IMR-90 (cell line): ENCODE data around the gene TUBGCP3. TPM values are rescaled to one million over a fixed set of nuclear protein-coding genes. Genes with fewer than 3 reads are reported as not detected.

Experiments used
- ATAC-seq: fragments of 200-7000 bp; cut with Tn5 transposase; 2 replicates; pipeline ENCODE4 v1.9.1; 2020; ENCODE audit warnings: low read depth, mild to moderate bottlenecking, moderate library complexity
- BruUV-seq: library from RNA; stranded (reverse); fragments of 400-500 nt; replicated peaks from 2 replicates; lab custom pipeline; 2021; lab: Mats Ljungman, UMichigan
- CTCF ChIA-PET: fragments of 300-600 bp; formaldehyde crosslinking; extraction: SDS; loops from one replicate; lab custom pipeline; 2021; ENCODE audit warnings: antibody characterized with exemption; lab: Yijun Ruan, JAX
- POLR2A ChIA-PET: fragments of 300-600 bp; sonication (Branson Sonifier 250); formaldehyde crosslinking; loops from one replicate; lab custom pipeline; 2022; ENCODE audit warnings: antibody characterized with exemption; ENCODE audit not compliant: unreplicated experiment; lab: Charles Lee
- DNase-seq: peaks from one replicate; pipeline ENCODE4 v3.0.0; 2013
- H2AFZ ChIP-seq: replicated peaks from 2 replicates; pipeline ENCODE3; 2013; ENCODE audit warnings: low read length, mild to moderate bottlenecking; ENCODE audit not compliant: poor library complexity
- H2AK5ac ChIP-seq: 2 replicates; pipeline ENCODE4 v1.6.1; 2013; ENCODE audit warnings: low read depth, low read length, inconsistent platforms
- H2AK9ac ChIP-seq: replicated peaks from 2 replicates; pipeline ENCODE3; 2013; ENCODE audit warnings: mild to moderate bottlenecking, low read depth, low read length, moderate library complexity; ENCODE audit not compliant: poor library complexity
- H2BK120ac ChIP-seq: 2 replicates; pipeline ENCODE4 v1.6.1; 2013; ENCODE audit warnings: low read depth, low read length, inconsistent platforms
- H2BK15ac ChIP-seq: 3 replicates; pipeline ENCODE4 v1.6.1; 2013; ENCODE audit warnings: low read depth, low read length, inconsistent platforms
- H2BK20ac ChIP-seq: 2 replicates; pipeline ENCODE4 v1.6.1; 2013; ENCODE audit warnings: low read depth, mild to moderate bottlenecking, inconsistent platforms, low read length, moderate library complexity
- H2BK5ac ChIP-seq: 2 replicates; pipeline ENCODE4 v1.6.1; 2013; ENCODE audit warnings: mild to moderate bottlenecking, low read depth, low read length, inconsistent platforms; ENCODE audit not compliant: poor library complexity, severe bottlenecking
- H3K14ac ChIP-seq: replicated peaks from 2 replicates; pipeline ENCODE4 v1.6.1; 2013; ENCODE audit warnings: low read depth, low read length, inconsistent platforms
- H3K18ac ChIP-seq: 2 replicates; pipeline ENCODE4 v1.6.1; 2013; ENCODE audit warnings: low read depth, low read length, control low read depth
- H3K23ac ChIP-seq: 2 replicates; pipeline ENCODE4 v1.6.1; 2013; ENCODE audit warnings: low read depth, low read length, inconsistent platforms
- H3K27ac ChIP-seq: 2 replicates; pipeline ENCODE4 v1.5.1; 2013; ENCODE audit warnings: mild to moderate bottlenecking, control low read depth, low read length; ENCODE audit not compliant: insufficient read depth
- H3K27me3 ChIP-seq: 2 replicates; pipeline ENCODE4 v1.6.1; 2013; ENCODE audit warnings: low read length; ENCODE audit not compliant: control insufficient read depth, insufficient read depth
- H3K36me3 ChIP-seq: 2 replicates; pipeline ENCODE4 v1.6.1; 2013; ENCODE audit warnings: low read length, mixed read lengths; ENCODE audit not compliant: control insufficient read depth, insufficient read depth
- H3K4ac ChIP-seq: 2 replicates; pipeline ENCODE4 v1.6.1; 2013; ENCODE audit warnings: low read depth, low read length, inconsistent platforms
- H3K4me1 ChIP-seq: 2 replicates; pipeline ENCODE4 v1.6.1; 2013; ENCODE audit warnings: low read length, mixed read lengths; ENCODE audit not compliant: control insufficient read depth, insufficient read depth
- H3K4me2 ChIP-seq: 2 replicates; pipeline ENCODE4 v1.6.1; 2013; ENCODE audit warnings: low read depth, mild to moderate bottlenecking, control low read depth, low read length, moderate library complexity
- H3K4me3 ChIP-seq: 2 replicates; pipeline ENCODE4 v1.5.1; 2013; ENCODE audit warnings: low read depth, mild to moderate bottlenecking, control low read depth, low read length, moderate library complexity; ENCODE audit not compliant: insufficient read depth
- H3K56ac ChIP-seq: 2 replicates; pipeline ENCODE4 v1.6.1; 2013; ENCODE audit warnings: low read length, inconsistent platforms; ENCODE audit not compliant: insufficient read depth; ENCODE audit errors: extremely low read depth
- H3K79me1 ChIP-seq, 2 experiments: 2 replicates each; pipeline ENCODE4 v1.6.1; 2013; ENCODE audit warnings: low read length in 2 of 2, inconsistent platforms in 1 of 2, low read depth in 1 of 2
- H3K9ac ChIP-seq: 2 replicates; pipeline ENCODE4 v1.6.1; 2013; ENCODE audit warnings: low read depth, low read length, control low read depth
- H3K9me1 ChIP-seq: 2 replicates; pipeline ENCODE4 v1.6.1; 2013; ENCODE audit warnings: low read length, inconsistent platforms; ENCODE audit not compliant: insufficient read depth
- H3K9me3 ChIP-seq: 2 replicates; pipeline ENCODE4 v1.6.1; 2013; ENCODE audit warnings: low read length; ENCODE audit not compliant: control insufficient read depth, insufficient read depth
- H4K20me1 ChIP-seq: 2 replicates; pipeline ENCODE4 v1.6.1; 2013; ENCODE audit warnings: low read length, inconsistent platforms; ENCODE audit not compliant: insufficient read depth
- H4K5ac ChIP-seq: 2 replicates; pipeline ENCODE4 v1.6.1; 2013; ENCODE audit warnings: mild to moderate bottlenecking, low read depth, low read length, control low read depth
- H4K8ac ChIP-seq, 2 experiments: 2 replicates each; pipeline ENCODE4 v1.6.1; 2013; ENCODE audit warnings: low read depth in 2 of 2, low read length in 2 of 2, control low read depth in 1 of 2, inconsistent platforms in 1 of 2
- H4K91ac ChIP-seq: 2 replicates; pipeline ENCODE4 v1.6.1; 2013; ENCODE audit warnings: low read depth, low read length, inconsistent platforms; ENCODE audit not compliant: insufficient read depth
- BHLHE40 ChIP-seq: fragments of 150-350 bp; IDR thresholded peaks from 2 replicates; pipeline ENCODE4 v1.6.1; 2016; ENCODE audit warnings: mild to moderate bottlenecking, low read depth, low read length
- CEBPB ChIP-seq: IDR thresholded peaks from 2 replicates; pipeline ENCODE4 v1.6.1; 2012; ENCODE audit warnings: low read depth, low read length, improper control_type of control experiment
- CHD1 ChIP-seq: IDR thresholded peaks from 2 replicates; pipeline ENCODE4 v1.6.1; 2012; ENCODE audit warnings: low read depth, low read length, improper control_type of control experiment
- FOS ChIP-seq: fragments of 150-350 bp; IDR thresholded peaks from 2 replicates; pipeline ENCODE4 v1.6.1; 2016; ENCODE audit warnings: low read depth, low read length
- MAFK ChIP-seq: IDR thresholded peaks from 2 replicates; pipeline ENCODE4 v1.6.1; 2012; ENCODE audit warnings: low read depth, low read length, improper control_type of control experiment
- MAZ ChIP-seq: IDR thresholded peaks from 2 replicates; pipeline ENCODE4 v1.6.1; 2012; ENCODE audit warnings: low read depth, mild to moderate bottlenecking, low read length, improper control_type of control experiment, moderate library complexity, borderline replicate concordance
- MXI1 ChIP-seq: IDR thresholded peaks from 2 replicates; pipeline ENCODE4 v1.6.1; 2012; ENCODE audit warnings: low read depth, mild to moderate bottlenecking, low read length, moderate library complexity, borderline replicate concordance
- NFE2L2 ChIP-seq: fragments of 150-350 bp; IDR thresholded peaks from 2 replicates; pipeline ENCODE4 v1.6.1; 2016; ENCODE audit warnings: low read depth, mild to moderate bottlenecking, low read length
- POLR2A ChIP-seq: IDR thresholded peaks from 2 replicates; pipeline ENCODE4 v1.6.1; 2012; ENCODE audit warnings: mild to moderate bottlenecking, low read depth, low read length
- RAD21 ChIP-seq: IDR thresholded peaks from 2 replicates; pipeline ENCODE4 v1.6.1; 2012; ENCODE audit warnings: low read length, improper control_type of control experiment
- RCOR1 ChIP-seq: IDR thresholded peaks from 2 replicates; pipeline ENCODE4 v1.6.1; 2012; ENCODE audit warnings: mild to moderate bottlenecking, low read length, improper control_type of control experiment; ENCODE audit not compliant: insufficient replicate concordance
- RFX5 ChIP-seq: IDR thresholded peaks from 2 replicates; pipeline ENCODE4 v1.8.0; 2012; ENCODE audit warnings: low read depth, mild to moderate bottlenecking, low read length, moderate library complexity
- SMC3 ChIP-seq: fragments of 150-350 bp; IDR thresholded peaks from 2 replicates; pipeline ENCODE4 v1.6.1; 2016; ENCODE audit warnings: low read depth, mild to moderate bottlenecking, antibody characterized with exemption, low read length, moderate library complexity
- WGBS, 2 experiments: methylation state at CpG; one replicate each; pipeline versions ENCODE4 v1.1.5 to v1.1.7; 2013; ENCODE audit warnings: missing lambda C conversion rate in 2 of 2; ENCODE audit not compliant: insufficient read length in 1 of 2; ENCODE audit errors: extremely low coverage in 2 of 2; 5-methylcytosine and 5-hydroxymethylcytosine counted together
- dilution Hi-C: fragments of 300-500 bp; cut with HindIII; formaldehyde crosslinking; loops from one replicate; pipeline ENCODE4 v1.14.3; 2018; ENCODE audit warnings: low sequenced_read_pairs; ENCODE audit not compliant: unreplicated experiment
- in situ Hi-C: fragments of 300-500 bp; cut with MboI; formaldehyde crosslinking; loops from 3 replicates; pipeline ENCODE4 v1.14.3; 2019; ENCODE audit warnings: low sequenced_read_pairs, inconsistent platforms, mixed read lengths
- intact Hi-C: fragments of 100-400 bp; cut with micrococcal nuclease; formaldehyde crosslinking; loops from 2 replicates; pipeline ENCODE4 v1.10.0; 2022
- polyA plus RNA-seq, 3 experiments: library from polyadenylated mRNA; depleted of rRNA; stranded (reverse); fragments of >200 nt; gene quantifications; 2 replicates each; pipeline ENCODE4 v1.2.3, GENCODE V29; 2012; ENCODE audit warnings: low replicate concordance in 1 of 3
- total RNA-seq: library from RNA; depleted of rRNA; stranded (reverse); fragments of >200 nt; gene quantifications from 2 replicates; pipeline ENCODE4 v1.2.3, GENCODE V29; 2012
- TF ChIP-seq, protein P1 (sequence below): fragments of 150-350 bp; IDR thresholded peaks from 2 replicates; pipeline ENCODE4 v1.6.1; 2016; ENCODE audit warnings: low read depth, mild to moderate bottlenecking, low read length, moderate library complexity, borderline replicate concordance
- TF ChIP-seq, protein P2 (sequence below): fragments of 150-350 bp; IDR thresholded peaks from 2 replicates; pipeline ENCODE4 v1.6.1; 2017; ENCODE audit warnings: mild to moderate bottlenecking, antibody characterized with exemption, low read length, low read depth

TUBGCP3 gene
- total and polyA plus RNA-seq, 2 of the 4 experiments (the other 2 are of a cell fraction) = 16.0 to 17.8 TPM

DNA sequence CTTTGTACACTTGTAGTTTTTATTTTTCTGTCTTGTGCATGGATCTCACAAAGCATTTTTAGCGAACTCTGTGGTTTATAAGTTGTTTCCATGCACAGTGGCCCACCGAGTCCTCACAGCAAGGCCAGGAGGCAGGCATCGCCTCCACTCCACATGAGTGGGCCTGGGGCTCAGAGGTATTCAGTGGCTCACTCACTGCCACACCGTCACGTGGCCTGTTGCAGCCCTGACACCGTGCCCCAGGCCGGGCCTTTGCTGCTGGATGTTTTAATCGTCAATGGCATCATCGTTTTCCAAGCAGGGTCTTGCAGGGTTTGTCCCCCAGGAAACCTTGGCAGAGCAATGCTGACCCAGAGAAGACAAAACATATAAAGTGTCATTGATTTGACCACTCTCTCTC lies 152.0 kb downstream of the TUBGCP3 start:
- Histone ChIP-seq H4K20me1 (no peaks in the 10 kb centered on the region), H2AK5ac (no peak overlapping the region), H3K4ac (no peak overlapping the region), H4K5ac (no peak overlapping the region), H3K9me3 (no peaks in the 10 kb centered on the region; the same call in 1 of the 2 replicates), H3K4me1 (no peaks in the 10 kb centered on the region), H3K27ac (no peak overlapping the region), H2AK9ac (no peak overlapping the region), H3K79me1 (no peaks in the 10 kb centered on the region), H4K8ac (no peak overlapping the region), H3K14ac (no peak overlapping the region), H2BK120ac (no peak overlapping the region), H3K4me3 (no peak overlapping the region), H3K18ac (no peak overlapping the region), H3K23ac (no peak overlapping the region), H3K9me1 (no peaks in the 10 kb centered on the region), H2BK20ac (no peak overlapping the region), H3K27me3 (no peaks in the 10 kb centered on the region; the same call in 1 of the 2 replicates), H2BK5ac (no peak overlapping the region), H3K9ac (no peak overlapping the region), H2BK15ac (no peak overlapping the region), H3K4me2 (no peak overlapping the region), H4K91ac (no peak overlapping the region), H3K56ac (no peak overlapping the region), H2AFZ (no peak overlapping the region), H3K36me3 (no peaks in the 10 kb centered on the region)
- ChIA-PET POLR2A (no interaction called here), CTCF (no interaction called here)
- in situ Hi-C loops (no loop called here), intact Hi-C loops (loop anchor here (10.0 kb wide), 1 partner anchor 1491 kb away; no protein-coding TSS in a partner anchor), dilution Hi-C loops (no loop called here)
- TF ChIP-seq POLR2A = no peak
- no peak for TF ChIP-seq NFE2L2
- TF ChIP-seq MAFK = no peak
- TF ChIP-seq RCOR1 = no peak
- TF ChIP-seq, protein P1, sequence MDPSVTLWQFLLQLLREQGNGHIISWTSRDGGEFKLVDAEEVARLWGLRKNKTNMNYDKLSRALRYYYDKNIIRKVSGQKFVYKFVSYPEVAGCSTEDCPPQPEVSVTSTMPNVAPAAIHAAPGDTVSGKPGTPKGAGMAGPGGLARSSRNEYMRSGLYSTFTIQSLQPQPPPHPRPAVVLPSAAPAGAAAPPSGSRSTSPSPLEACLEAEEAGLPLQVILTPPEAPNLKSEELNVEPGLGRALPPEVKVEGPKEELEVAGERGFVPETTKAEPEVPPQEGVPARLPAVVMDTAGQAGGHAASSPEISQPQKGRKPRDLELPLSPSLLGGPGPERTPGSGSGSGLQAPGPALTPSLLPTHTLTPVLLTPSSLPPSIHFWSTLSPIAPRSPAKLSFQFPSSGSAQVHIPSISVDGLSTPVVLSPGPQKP = no peak
- no peak for TF ChIP-seq CEBPB
- no peak for TF ChIP-seq SMC3
- TF ChIP-seq BHLHE40 = no peak
- no peak for TF ChIP-seq RFX5
- TF ChIP-seq MAZ = no peak
- TF ChIP-seq CHD1 = no peak
- TF ChIP-seq, protein P2, sequence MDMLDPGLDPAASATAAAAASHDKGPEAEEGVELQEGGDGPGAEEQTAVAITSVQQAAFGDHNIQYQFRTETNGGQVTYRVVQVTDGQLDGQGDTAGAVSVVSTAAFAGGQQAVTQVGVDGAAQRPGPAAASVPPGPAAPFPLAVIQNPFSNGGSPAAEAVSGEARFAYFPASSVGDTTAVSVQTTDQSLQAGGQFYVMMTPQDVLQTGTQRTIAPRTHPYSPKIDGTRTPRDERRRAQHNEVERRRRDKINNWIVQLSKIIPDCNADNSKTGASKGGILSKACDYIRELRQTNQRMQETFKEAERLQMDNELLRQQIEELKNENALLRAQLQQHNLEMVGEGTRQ = no peak
- TF ChIP-seq FOS = no peak
- no peak for TF ChIP-seq MXI1
- no peak for TF ChIP-seq RAD21
- BruUV-seq = no TSS peak
- DNase-seq (no peak), ATAC-seq (no peak)
- 61% methylated on average over 3 of the region's 9 CpGs; no CpG with 5 or more reads in 1 of the 2 experiments for WGBS, 2 experiments
